GM12878 (cell line): ENCODE measurements around the gene ITGB8. TPM values are rescaled to one million over a fixed set of nuclear protein-coding genes. Genes with fewer than 3 reads are reported as not detected.

Experiments
- ATF7 ChIP-seq: fragments of 450-650 bp; IDR thresholded peaks from 2 replicates; pipeline ENCODE4 v1.6.1; 2016; ENCODE audit warnings: low read depth, mild to moderate bottlenecking
- BRCA1 ChIP-seq: IDR thresholded peaks from 2 replicates; pipeline ENCODE4 v1.6.1; 2011; ENCODE audit warnings: low read depth, low read length, improper control_type of control experiment
- CHD2 ChIP-seq: IDR thresholded peaks from 2 replicates; pipeline ENCODE4 v1.6.1; 2011; ENCODE audit warnings: low read depth, low read length, improper control_type of control experiment, borderline replicate concordance
- IKZF2 ChIP-seq, 2 experiments: fragments of 450-650 bp; IDR thresholded peaks; 2 replicates each; pipeline ENCODE4 v1.6.1; 2017; ENCODE audit warnings: mild to moderate bottlenecking in 2 of 2, moderate library complexity in 2 of 2
- MYB ChIP-seq: fragments of 150-350 bp; IDR thresholded peaks from 2 replicates; pipeline ENCODE4 v1.6.1; 2014; ENCODE audit warnings: mild to moderate bottlenecking, low read depth, low read length, borderline replicate concordance
- NFYB ChIP-seq: IDR thresholded peaks from 2 replicates; pipeline ENCODE4 v1.6.1; 2011; ENCODE audit warnings: low read depth, mild to moderate bottlenecking, low read length, improper control_type of control experiment, moderate library complexity; ENCODE audit not compliant: insufficient read depth
- PML ChIP-seq: IDR thresholded peaks from 2 replicates; pipeline ENCODE4 v1.6.1; 2012; ENCODE audit warnings: low read length, inconsistent platforms
- RB1 ChIP-seq: fragments of 450-650 bp; formaldehyde crosslinking; IDR thresholded peaks from 2 replicates; pipeline ENCODE4 v1.6.1; 2017; ENCODE audit warnings: mild to moderate bottlenecking, borderline replicate concordance
- REST ChIP-seq: IDR thresholded peaks from 2 replicates; pipeline ENCODE4 v1.6.1; 2012; ENCODE audit warnings: mild to moderate bottlenecking, low read depth, low read length
- RFX5 ChIP-seq: IDR thresholded peaks from 2 replicates; pipeline ENCODE4 v1.6.1; 2011; ENCODE audit warnings: low read depth, low read length, improper control_type of control experiment
- SMAD1 ChIP-seq: fragments of 450-650 bp; IDR thresholded peaks from 2 replicates; pipeline ENCODE4 v1.6.1; 2018; ENCODE audit warnings: mild to moderate bottlenecking, low read depth; ENCODE audit not compliant: partially characterized antibody
- SP1 ChIP-seq: IDR thresholded peaks from one replicate; pipeline ENCODE4 v1.6.1; 2011; ENCODE audit warnings: low read depth, low read length
- SREBF2 ChIP-seq: IDR thresholded peaks from 2 replicates; pipeline ENCODE4 v1.6.1; 2012; ENCODE audit warnings: mild to moderate bottlenecking, low read length
- SRF ChIP-seq, 2 experiments: IDR thresholded peaks; 2 replicates each; pipeline ENCODE4 v1.6.1; 2011; ENCODE audit warnings: low read depth in 2 of 2, low read length in 2 of 2, mild to moderate bottlenecking in 1 of 2, moderate library complexity in 1 of 2
- WRNIP1 ChIP-seq: IDR thresholded peaks from 2 replicates; pipeline ENCODE4 v1.6.1; 2011; ENCODE audit warnings: low read depth, low read length, improper control_type of control experiment, borderline replicate concordance
- polyA plus RNA-seq, 11 experiments: library from polyadenylated mRNA; depleted of rRNA in 4 of 11; unstranded in 6 of 11; stranded (reverse) in 5 of 11; fragments of >200 nt; fragmentation: Nextera tagmentation in 4 of 11; fragmentation: Illumina TruSeq in 1 of 11; extraction: Ambion mirVana in 4 of 11; extraction: Trizol in 1 of 11; gene quantifications; 1 replicate in 1 of 11; 2 replicates in 10 of 11; pipeline versions ENCODE4 v1.2.1 to v1.2.3, GENCODE V29; 2011 to 2016; ENCODE audit warnings: inconsistent platforms in 2 of 11, missing spikeins in 2 of 11, low read depth in 1 of 11
- total RNA-seq, 4 experiments: library from RNA; depleted of rRNA in 3 of 4; stranded (reverse); fragments of >200 nt in 3 of 4; fragmentation: Illumina TruSeq in 1 of 4; extraction: Trizol in 1 of 4; gene quantifications; 2 replicates each; pipeline versions ENCODE4 v1.2.1 to v1.2.3, GENCODE V29; 2013 to 2021
- TF ChIP-seq, protein P1 (sequence below): fragments of 450-650 bp; IDR thresholded peaks from 2 replicates; pipeline ENCODE4 v1.6.1; 2016; ENCODE audit warnings: mild to moderate bottlenecking, moderate library complexity, borderline replicate concordance
- TF ChIP-seq, protein P2 (sequence below): fragments of 450-650 bp; IDR thresholded peaks from 2 replicates; pipeline ENCODE4 v1.6.1; 2017; ENCODE audit warnings: antibody characterized with exemption, mild to moderate bottlenecking, moderate library complexity
- TF ChIP-seq, protein P3 (sequence below): IDR thresholded peaks from 2 replicates; pipeline ENCODE4 v1.6.1; 2012; ENCODE audit warnings: low read length, inconsistent platforms
- TF ChIP-seq, protein P4 (sequence below): fragments of 450-650 bp; IDR thresholded peaks from 2 replicates; pipeline ENCODE4 v1.6.1; 2016; ENCODE audit warnings: mild to moderate bottlenecking

The ITGB8 gene
- total and polyA plus RNA-seq, 10 of the 15 experiments (the other 5 are each of a cell fraction or from before 2014, with no cell fraction given), result 0.37 to 26.2 (median 1.5) TPM

DNA sequence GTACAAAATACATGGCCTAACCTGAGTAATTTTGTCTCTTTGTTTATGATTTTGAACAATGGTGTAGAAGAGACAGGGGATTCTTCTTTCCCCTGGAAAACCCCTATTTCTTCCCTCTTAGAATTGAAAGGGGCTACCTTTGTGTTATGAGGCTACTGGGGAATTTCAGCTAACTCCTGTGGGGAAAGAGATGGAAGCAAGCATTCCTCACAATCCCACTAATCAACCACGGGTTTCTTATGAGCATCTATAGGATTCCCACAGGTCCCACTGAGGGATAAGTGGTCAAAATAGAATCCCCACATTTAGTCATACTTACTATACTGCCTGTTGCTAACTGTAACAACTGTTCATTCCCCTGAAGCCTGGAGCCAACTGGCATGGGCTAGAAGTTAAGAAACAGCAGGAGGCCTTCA lies 32.2 kb upstream of the ITGB8 start (continued):
- TF ChIP-seq SMAD1 (no peak), CHD2 (no peak), PML (no peak), SP1 (no peak), SREBF2 (no peak), REST (no peak), RFX5 (no peak), BRCA1 (no peak), SRF (IDR thresholded peaks at IDR 0.05; ENCODE audit: low read depth in 2 of 2, low read length in 2 of 2) (no peak), RB1 (no peak), NFYB (no peak), WRNIP1 (no peak), ATF7 (peak; percentile 44), MYB (no peak), IKZF2 (IDR thresholded peaks at IDR 0.05) (peak; percentile 97 to 98)
- TF ChIP-seq, protein P1, sequence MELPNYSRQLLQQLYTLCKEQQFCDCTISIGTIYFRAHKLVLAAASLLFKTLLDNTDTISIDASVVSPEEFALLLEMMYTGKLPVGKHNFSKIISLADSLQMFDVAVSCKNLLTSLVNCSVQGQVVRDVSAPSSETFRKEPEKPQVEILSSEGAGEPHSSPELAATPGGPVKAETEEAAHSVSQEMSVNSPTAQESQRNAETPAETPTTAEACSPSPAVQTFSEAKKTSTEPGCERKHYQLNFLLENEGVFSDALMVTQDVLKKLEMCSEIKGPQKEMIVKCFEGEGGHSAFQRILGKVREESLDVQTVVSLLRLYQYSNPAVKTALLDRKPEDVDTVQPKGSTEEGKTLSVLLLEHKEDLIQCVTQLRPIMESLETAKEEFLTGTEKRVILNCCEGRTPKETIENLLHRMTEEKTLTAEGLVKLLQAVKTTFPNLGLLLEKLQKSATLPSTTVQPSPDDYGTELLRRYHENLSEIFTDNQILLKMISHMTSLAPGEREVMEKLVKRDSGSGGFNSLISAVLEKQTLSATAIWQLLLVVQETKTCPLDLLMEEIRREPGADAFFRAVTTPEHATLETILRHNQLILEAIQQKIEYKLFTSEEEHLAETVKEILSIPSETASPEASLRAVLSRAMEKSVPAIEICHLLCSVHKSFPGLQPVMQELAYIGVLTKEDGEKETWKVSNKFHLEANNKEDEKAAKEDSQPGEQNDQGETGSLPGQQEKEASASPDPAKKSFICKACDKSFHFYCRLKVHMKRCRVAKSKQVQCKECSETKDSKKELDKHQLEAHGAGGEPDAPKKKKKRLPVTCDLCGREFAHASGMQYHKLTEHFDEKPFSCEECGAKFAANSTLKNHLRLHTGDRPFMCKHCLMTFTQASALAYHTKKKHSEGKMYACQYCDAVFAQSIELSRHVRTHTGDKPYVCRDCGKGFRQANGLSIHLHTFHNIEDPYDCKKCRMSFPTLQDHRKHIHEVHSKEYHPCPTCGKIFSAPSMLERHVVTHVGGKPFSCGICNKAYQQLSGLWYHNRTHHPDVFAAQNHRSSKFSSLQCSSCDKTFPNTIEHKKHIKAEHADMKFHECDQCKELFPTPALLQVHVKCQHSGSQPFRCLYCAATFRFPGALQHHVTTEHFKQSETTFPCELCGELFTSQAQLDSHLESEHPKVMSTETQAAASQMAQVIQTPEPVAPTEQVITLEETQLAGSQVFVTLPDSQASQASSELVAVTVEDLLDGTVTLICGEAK, result no peak
- TF ChIP-seq, protein P2, sequence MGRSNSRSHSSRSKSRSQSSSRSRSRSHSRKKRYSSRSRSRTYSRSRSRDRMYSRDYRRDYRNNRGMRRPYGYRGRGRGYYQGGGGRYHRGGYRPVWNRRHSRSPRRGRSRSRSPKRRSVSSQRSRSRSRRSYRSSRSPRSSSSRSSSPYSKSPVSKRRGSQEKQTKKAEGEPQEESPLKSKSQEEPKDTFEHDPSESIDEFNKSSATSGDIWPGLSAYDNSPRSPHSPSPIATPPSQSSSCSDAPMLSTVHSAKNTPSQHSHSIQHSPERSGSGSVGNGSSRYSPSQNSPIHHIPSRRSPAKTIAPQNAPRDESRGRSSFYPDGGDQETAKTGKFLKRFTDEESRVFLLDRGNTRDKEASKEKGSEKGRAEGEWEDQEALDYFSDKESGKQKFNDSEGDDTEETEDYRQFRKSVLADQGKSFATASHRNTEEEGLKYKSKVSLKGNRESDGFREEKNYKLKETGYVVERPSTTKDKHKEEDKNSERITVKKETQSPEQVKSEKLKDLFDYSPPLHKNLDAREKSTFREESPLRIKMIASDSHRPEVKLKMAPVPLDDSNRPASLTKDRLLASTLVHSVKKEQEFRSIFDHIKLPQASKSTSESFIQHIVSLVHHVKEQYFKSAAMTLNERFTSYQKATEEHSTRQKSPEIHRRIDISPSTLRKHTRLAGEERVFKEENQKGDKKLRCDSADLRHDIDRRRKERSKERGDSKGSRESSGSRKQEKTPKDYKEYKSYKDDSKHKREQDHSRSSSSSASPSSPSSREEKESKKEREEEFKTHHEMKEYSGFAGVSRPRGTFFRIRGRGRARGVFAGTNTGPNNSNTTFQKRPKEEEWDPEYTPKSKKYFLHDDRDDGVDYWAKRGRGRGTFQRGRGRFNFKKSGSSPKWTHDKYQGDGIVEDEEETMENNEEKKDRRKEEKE, result no peak
- TF ChIP-seq, protein P3, sequence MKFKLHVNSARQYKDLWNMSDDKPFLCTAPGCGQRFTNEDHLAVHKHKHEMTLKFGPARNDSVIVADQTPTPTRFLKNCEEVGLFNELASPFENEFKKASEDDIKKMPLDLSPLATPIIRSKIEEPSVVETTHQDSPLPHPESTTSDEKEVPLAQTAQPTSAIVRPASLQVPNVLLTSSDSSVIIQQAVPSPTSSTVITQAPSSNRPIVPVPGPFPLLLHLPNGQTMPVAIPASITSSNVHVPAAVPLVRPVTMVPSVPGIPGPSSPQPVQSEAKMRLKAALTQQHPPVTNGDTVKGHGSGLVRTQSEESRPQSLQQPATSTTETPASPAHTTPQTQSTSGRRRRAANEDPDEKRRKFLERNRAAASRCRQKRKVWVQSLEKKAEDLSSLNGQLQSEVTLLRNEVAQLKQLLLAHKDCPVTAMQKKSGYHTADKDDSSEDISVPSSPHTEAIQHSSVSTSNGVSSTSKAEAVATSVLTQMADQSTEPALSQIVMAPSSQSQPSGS, result peak; percentile 13
- TF ChIP-seq, protein P4, sequence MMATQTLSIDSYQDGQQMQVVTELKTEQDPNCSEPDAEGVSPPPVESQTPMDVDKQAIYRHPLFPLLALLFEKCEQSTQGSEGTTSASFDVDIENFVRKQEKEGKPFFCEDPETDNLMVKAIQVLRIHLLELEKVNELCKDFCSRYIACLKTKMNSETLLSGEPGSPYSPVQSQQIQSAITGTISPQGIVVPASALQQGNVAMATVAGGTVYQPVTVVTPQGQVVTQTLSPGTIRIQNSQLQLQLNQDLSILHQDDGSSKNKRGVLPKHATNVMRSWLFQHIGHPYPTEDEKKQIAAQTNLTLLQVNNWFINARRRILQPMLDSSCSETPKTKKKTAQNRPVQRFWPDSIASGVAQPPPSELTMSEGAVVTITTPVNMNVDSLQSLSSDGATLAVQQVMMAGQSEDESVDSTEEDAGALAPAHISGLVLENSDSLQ, result no peak
